Measurements from ENCODE around the gene KIF6. TPM values are rescaled to one million over a fixed set of nuclear protein-coding genes. Genes with fewer than 3 reads are reported as not detected.

KIF6 gene
- polyA plus RNA-seq, 2 of the 4 experiments (the other 2 are of a cell fraction) = 0.05 to 0.39 TPM

GRCh38 chr6:39419607-39420006 is 305.6 kb downstream of the KIF6 start:
- no peak for FAIRE-seq
- ChIA-PET POLR2A (no interaction called here), CTCF (no interaction called here)
- DNase-seq (ENCODE audit: low read depth in 1 of 2, low spot score in 1 of 2) = no peak
- no peak overlapping the region for H3K4me2 ChIP-seq
- 0 out of 3 replicates have a peak, but pooled peaks cover 4% of the 10 kb centered on the region for H3K4me1 ChIP-seq
- WGBS (ENCODE audit: missing lambda C conversion rate) = 60% methylated on average over 3 of the region's 3 CpGs
- no peaks in the 10 kb centered on the region for H3K9me3 ChIP-seq
- TF ChIP-seq ZSCAN20 (CRISPR knock-in tag; IDR thresholded peaks at IDR 0.05) (no peak), BCL3 (IDR thresholded peaks at IDR 0.05) (no peak), SREBF2 (IDR thresholded peaks at IDR 0.05) (no peak), SMC3 (IDR thresholded peaks at IDR 0.05) (no peak), CEBPB (IDR thresholded peaks at IDR 0.05) (no peak), E2F6 (IDR thresholded peaks at IDR 0.05; ENCODE audit: borderline replicate concordance, low read depth) (no peak), FOXS1 (CRISPR knock-in tag; IDR thresholded peaks at IDR 0.05) (no peak), NFE2L2 (conservative IDR thresholded peaks at IDR 0.05; ENCODE audit: low read length) (no peak), TFCP2L1 (CRISPR knock-in tag; IDR thresholded peaks at IDR 0.05) (no peak), PHF8 (IDR thresholded peaks at IDR 0.05; ENCODE audit: borderline replicate concordance, low read depth) (no peak), RCOR1 (IDR thresholded peaks at IDR 0.05; ENCODE audit: low read depth, low read length) (no peak), CBX2 (IDR thresholded peaks at IDR 0.05; ENCODE audit: borderline replicate concordance, low read depth) (no peak), RAD21 (conservative IDR thresholded peaks at IDR 0.05 in 1 of 2, IDR thresholded peaks at IDR 0.05 in 1 of 2) (no peak), ESRRA (IDR thresholded peaks at IDR 0.05; ENCODE audit: borderline replicate concordance, low read length) (no peak), MAX (IDR thresholded peaks at IDR 0.05) (no peak), CHD2 (IDR thresholded peaks at IDR 0.05; ENCODE audit: low read length, partially characterized antibody) (no peak)
- no peak for ATAC-seq
- no peak overlapping the region for H3K4me3 ChIP-seq
- H3K27ac ChIP-seq = no peak overlapping the region

GRCh38 chr6:39417440-39417839 is 307.8 kb downstream of the KIF6 start:
- WGBS (ENCODE audit: missing lambda C conversion rate) = 31% methylated on average over 2 of the region's 2 CpGs
- no peak for FAIRE-seq
- no peak for ATAC-seq
- POLR2A ChIA-PET = no interaction called here
- no peak for DNase-seq (ENCODE audit: low read depth in 1 of 2, low spot score in 1 of 2)
- Histone ChIP-seq H3K27ac (no peak overlapping the region; a peak in 1 of 6 replicates), H3K4me1 (0 out of 3 replicates have a peak, but pooled peaks cover 4% of the 10 kb centered on the region), H3K4me2 (no peak overlapping the region), H3K4me3 (no peak overlapping the region), H3K9me3 (no peaks in the 10 kb centered on the region)
- CTCF ChIA-PET = no interaction called here
- TF ChIP-seq REST (IDR thresholded peaks at IDR 0.05) (no peak), TFCP2L1 (CRISPR knock-in tag; IDR thresholded peaks at IDR 0.05) (no peak), TP53 (CRISPR knock-in tag; IDR thresholded peaks at IDR 0.05) (no peak), ZSCAN20 (CRISPR knock-in tag; IDR thresholded peaks at IDR 0.05) (no peak), ZNF302 (CRISPR knock-in tag; IDR thresholded peaks at IDR 0.05) (no peak), FOSB (CRISPR knock-in tag; IDR thresholded peaks at IDR 0.05) (no peak), PBX3 (IDR thresholded peaks at IDR 0.05) (no peak), FOSL2 (IDR thresholded peaks at IDR 0.05) (no peak), FOSL2 (CRISPR knock-in tag; IDR thresholded peaks at IDR 0.05) (no peak), HDAC2 (IDR thresholded peaks at IDR 0.05) (no peak), JUN (IDR thresholded peaks at IDR 0.05) (no peak)

Data from A549 (cell line).